Stimulated activated CD4-positive, alpha-beta T cell treated with anti-CD3 and anti-CD28 coated beads, TNF-alpha, amount 100 ng/mL, for 48 hours (primary cell): Measurements from ENCODE around the gene LRRC34.

ENCODE experiments used
- DNase-seq, 3 donors: peaks; one replicate each; pipeline ENCODE4 v3.0.0-alpha.2; 2020; ENCODE audit warnings: low read depth in 3 of 3

LRRC34 gene

DNA sequence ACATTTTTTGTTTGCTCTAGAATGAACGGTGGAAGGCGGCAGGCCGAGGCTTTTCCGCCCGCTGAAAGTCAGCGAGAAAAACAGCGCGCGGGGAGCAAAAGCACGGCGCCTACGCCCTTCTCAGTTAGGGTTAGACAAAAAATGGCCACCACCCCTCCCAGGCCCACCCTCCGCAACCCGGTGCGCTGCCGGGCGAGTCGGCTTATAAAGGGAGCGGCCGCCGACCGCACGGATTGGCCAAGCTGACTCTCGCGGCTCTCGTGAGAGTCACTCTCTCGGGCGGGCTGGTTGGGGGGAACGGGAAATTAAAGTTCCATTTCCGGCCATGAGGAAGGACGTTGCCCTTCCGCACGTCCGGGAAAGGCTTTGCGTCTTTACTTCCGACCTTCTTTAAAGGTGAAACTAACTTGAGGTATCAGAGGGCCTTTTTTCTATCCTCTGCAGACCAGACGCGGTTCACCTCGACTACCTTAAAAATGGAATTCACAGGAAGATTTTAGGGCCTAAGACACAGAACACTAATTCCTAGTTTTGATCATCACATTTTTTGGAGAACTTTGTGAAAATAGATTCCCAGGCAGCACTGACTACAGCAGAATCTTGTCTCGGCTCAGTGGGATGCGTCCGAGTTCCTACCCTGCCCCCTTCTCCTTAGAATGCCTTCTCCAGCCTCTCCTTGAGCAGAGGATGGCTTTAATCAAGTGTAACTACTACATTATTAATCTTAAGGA is 47.7 kb downstream of the LRRC34 start, which contains the start of gene TERC:
TERC (minus strand) TSS at position 179 of the 731 bp plus-strand sequence.
- peak; percentile 81 to 87 (median 84) for DNase-seq

DNA sequence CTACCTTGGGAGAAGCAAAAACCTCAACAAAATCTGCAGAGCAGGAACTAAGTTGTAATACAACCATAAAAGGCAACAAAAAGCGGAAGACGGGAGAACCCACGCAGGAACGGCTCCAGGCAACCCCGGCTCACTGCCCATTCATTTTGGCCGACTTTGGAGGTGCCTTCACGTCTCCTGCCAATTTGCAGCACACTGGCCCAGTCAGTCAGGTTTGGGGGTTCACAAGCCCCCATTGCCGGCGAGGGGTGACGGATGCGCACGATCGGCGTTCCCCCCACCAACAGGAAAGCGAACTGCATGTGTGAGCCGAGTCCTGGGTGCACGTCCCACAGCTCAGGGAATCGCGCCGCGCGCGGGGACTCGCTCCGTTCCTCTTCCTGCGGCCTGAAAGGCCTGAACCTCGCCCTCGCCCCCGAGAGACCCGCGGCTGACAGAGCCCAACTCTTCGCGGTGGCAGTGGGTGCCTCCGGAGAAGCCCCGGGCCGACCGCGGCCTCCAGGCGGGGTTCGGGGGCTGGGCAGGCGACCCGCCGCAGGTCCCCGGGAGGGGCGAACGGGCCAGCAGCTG is 48.3 kb downstream of the LRRC34 start:
- peak; percentile 45 to 56 (median 53) for DNase-seq

DNA sequence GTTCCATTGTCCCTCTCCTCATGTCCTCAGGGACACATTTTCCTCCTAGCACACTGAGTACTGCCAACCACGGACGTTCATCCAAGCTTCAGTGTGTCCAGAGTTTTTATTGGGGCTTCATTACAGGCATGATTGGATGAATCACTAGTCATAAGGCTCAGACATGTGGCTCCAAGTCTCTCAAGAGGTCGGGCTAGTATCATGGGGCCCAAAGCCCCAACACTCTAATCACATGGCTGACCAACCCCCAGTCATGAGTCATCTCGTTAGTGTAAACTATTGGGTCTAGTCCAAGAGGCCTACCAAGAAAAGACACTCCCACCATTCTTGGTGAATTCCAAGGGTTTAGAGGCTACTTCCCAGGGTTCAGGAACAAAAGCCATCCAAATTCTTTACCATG is 52.2 kb downstream of the LRRC34 start:
- no peak for DNase-seq

DNA sequence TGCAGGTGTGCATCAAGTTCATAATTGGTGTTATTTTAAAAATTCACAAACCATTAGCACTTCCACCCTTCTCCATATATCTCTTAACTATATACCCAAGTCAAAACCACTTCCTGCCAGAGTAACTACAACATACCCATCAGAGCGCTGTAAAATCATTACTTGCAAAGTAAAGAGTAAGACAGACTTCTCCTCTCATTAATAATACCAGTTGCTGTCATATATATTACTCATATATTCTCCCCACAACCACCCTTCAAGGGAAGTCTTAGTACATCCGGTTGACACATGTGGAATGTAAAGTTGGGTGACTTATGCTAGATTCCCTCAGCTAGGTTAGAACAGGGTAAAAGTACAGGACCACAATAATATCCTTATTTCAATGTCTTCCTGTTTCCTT is 53.4 kb downstream of the LRRC34 start:
- no peak for DNase-seq

DNA sequence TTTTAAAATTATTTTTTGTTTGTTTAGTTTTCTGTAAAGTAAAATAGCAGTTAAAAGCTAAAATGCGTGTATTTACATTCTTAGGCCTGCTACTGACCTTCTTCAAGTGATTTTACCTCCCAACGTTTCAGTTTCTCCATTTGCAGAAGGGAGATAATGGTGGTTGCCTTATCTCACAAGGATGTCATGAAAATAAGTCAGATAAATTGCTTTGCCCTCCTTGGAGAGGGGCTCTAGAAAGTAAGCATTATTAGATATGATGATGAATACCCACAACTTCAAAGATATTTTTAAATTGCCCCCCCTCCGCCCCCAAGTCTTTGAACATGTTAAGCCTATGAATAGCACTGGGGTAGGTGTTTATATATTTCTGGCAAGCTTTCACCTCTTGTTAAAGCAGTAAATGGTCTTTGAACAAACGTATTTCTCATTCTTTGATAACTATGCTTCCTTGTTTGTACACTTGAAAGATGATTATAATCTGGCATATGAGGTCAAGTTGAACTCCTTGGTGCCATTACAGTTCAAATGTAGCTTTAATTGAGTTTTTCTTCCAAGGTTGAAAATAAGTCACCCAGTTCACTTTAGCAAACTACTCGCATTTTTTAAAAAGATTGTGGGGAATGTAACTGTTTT is 54.2 kb downstream of the LRRC34 start:
- DNase-seq, result no peak

DNA sequence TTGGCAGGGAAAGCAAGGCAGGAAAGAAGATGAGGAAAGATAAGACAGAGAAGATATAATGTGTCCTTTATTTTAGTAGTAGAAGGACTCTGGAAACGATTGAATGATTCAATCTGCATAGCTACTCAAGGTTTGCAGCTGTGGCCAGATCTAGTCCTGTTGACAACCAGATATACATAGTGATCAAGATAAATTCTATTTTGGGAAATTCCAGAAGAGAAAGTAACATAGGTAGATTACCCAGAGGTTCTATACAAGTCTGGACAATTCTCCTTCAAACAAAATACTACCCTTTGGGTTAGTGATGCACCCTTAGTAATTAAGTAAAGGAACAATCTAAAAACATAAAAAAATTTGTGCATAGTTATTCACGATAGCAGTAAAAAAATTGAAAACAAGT is 57.2 kb downstream of the LRRC34 start:
- DNase-seq, result no peak

DNA sequence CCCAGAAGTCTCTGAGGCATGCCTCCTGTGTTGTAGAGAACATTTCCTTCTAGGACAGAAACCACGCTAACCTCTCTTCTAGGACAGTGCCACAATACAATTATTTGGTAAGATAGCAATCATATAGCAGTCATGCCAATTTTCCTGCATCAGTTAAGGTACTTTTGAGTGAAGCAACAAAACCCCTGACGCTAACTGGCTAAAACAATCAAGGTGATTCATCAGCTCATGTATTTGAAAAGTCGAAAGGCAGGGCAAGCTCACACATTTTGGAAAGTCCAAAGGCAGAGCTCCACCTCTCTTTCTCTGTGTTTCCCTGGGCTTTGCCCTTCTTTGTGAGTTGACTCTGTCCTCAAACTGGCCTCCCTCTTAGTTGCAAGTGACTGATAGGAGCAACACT is 58.0 kb downstream of the LRRC34 start:
- no peak for DNase-seq

DNA sequence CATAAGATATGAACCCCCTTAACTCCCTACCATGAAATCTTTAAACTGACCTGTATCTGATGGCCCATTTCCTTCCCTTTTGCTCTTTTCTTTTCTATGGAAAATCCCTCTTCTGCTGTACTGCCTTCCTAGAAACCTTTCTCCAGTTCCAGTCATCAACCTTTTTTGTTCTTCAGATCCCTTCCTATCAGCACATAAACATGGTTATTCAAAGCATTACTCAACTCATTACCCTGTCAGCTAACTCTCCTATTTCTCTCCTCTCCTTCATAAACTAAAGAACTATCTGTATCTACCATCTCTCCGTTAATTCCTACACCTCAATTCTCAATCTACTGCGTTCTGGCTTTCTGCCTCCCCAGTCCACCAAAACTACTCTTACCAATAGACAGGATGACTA is 60.8 kb downstream of the LRRC34 start:
- DNase-seq, result no peak

DNA sequence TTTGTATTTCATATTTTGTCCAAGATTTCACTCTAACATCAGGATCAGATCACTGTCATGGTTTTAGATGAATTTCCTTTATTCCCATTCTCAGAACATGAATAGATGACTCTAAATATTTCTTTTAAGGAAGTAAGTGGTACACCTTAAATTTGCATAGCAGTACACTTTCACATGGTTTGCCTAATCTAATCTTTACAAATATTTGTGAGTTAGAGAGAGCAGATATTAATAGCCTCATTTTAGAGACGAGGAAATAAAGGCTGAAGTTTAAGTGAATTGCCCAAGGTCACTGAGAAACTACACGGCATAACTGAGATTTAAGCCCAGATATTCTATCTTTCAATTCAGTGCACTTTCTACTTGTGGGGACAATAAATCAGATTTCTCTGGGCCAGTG is 62.0 kb downstream of the LRRC34 start:
- no peak for DNase-seq

DNA sequence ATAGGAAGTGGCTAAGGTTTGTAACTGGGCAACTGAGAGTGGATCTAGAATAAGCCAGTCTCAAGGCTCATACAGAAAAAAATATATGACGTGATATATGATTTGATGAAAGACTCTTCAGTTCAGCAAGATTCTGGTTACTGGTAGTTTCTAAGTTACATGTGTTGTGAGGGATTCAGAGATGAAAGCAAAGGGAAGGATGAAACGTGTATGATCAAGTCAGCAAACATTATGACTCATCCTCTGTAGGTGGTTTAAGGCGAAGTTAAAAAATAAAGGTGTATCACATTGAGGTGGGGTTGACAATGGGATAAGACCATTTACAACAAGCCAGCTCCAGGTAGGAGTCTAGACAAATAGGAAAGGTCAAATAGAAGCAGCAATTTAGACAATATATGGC is 64.0 kb downstream of the LRRC34 start:
- no peak for DNase-seq

DNA sequence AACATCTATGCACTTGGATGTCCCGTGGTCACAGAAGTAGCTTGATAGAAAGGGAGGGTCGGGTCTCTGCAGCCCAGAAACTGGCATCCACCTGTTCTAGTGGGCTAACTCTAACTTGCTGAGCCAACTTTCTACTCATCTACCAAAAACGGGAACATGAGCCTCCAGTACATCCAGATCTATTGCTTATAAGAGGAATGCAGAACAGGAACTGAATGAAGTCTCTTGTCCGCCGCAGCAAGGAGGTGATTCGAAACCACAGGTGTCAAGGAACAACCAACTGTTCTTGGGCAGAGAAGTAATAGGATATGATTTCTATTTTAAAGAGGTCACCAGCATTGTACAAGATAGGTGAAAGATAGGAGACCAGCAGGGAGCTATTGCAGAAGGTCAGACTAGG is 65.8 kb downstream of the LRRC34 start:
- no peak for DNase-seq

DNA sequence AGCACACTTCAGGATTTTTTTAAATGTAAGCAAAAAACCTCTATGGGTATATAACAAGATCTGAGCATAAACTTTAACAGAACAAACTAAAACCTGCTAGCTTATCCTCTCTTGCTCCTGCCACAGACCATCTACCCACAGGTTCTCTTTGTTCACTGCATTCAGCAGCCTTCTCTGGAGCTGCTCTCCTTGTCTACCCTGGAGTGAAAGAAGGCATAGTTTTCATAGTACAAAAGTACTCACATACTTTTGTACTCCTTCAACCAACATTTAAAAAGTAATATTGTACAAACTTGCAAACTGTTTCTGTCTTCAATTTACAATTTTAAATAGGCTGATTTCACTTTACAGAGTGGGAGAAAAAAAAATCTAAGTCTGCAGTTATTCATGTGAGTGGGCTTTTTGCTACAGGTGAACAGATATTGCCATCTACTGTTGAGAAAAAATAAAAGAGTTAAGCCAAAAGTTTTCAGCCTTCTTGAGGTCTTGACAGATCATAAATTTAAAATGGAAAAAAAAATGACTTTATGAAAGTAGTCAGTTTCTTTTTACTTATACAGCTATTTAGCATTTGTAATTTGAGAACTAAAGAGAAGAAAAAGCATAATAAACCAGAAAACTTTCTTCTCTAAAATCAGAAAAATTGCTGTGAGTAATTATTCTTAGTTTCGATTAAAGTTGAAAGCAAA is 68.2 kb downstream of the LRRC34 start:
- DNase-seq, result no peak
